22Rv1 (cell line): Measurements from ENCODE around the gene NIPSNAP3A.
"Not testable (repeated sequence)": the region's sequence is repeated elsewhere in the genome, so short reads cannot be mapped to it uniquely, and the experiment has no call there.

Source experiments
- H3K27ac ChIP-seq: fragments of 450-650 bp; 2 replicates; pipeline ENCODE4 v1.5.1; 2017
- CTCF ChIP-seq: fragments of 450-650 bp; IDR thresholded peaks from 2 replicates; pipeline ENCODE4 v1.5.1; 2017; ENCODE audit warnings: mild to moderate bottlenecking
- ZFX ChIP-seq: fragments of 450-650 bp; IDR thresholded peaks from 2 replicates; pipeline ENCODE4 v1.6.1; 2017; ENCODE audit warnings: antibody characterized with exemption, borderline replicate concordance

Gene NIPSNAP3A

GRCh38 chr9:104747565-104748358 lies at the start of gene NIPSNAP3A:
Gene NIPSNAP3A (plus strand): TSS chr9:104747683. CDS start chr9:104747793, 110 bp downstream.
- peak within 1 kb of the TSS; percentile 91 for H3K27ac ChIP-seq
- TF ChIP-seq CTCF (0 out of 2 replicates have a peak, but pooled peaks have one; percentile 5), ZFX (no peak)

- no peak overlapping the region for H3K27ac ChIP-seq
Observed at GRCh38 chr9:104700306-104700705, 47.2 kb upstream of the NIPSNAP3A start.

GRCh38 chr9:104708737-104709136 lies 38.7 kb upstream of the NIPSNAP3A start:
- not testable (repeated sequence) for H3K27ac ChIP-seq

More at GRCh38 chr9:104700306-104700705, 47.2 kb upstream of the NIPSNAP3A start:
- TF ChIP-seq CTCF (no peak), ZFX (no peak)

- H3K27ac ChIP-seq = no peak overlapping the region
- TF ChIP-seq CTCF = no peak
- no peak for TF ChIP-seq ZFX
Observed at GRCh38 chr9:104711604-104712003, 35.9 kb upstream of the NIPSNAP3A start.

GRCh38 chr9:104725014-104725413 lies 22.5 kb upstream of the NIPSNAP3A start:
- TF ChIP-seq CTCF (no peak), ZFX (no peak)

GRCh38 chr9:104738452-104738851 lies 9.0 kb upstream of the NIPSNAP3A start:
- no peak overlapping the region for H3K27ac ChIP-seq
- no peak for TF ChIP-seq ZFX
- TF ChIP-seq CTCF = no peak

More at GRCh38 chr9:104725014-104725413, 22.5 kb upstream of the NIPSNAP3A start:
- H3K27ac ChIP-seq = no peak overlapping the region

GRCh38 chr9:104740621-104741020 lies 6.9 kb upstream of the NIPSNAP3A start:
- H3K27ac ChIP-seq = no peak overlapping the region
- TF ChIP-seq CTCF = no peak
- no peak for TF ChIP-seq ZFX
